T follicular helper cell (primary cell): ENCODE measurements around the gene FGR.
"Not testable (repeated sequence)": the region's sequence is repeated elsewhere in the genome, so short reads cannot be mapped to it uniquely, and the experiment has no call there.

Source experiments
- DNase-seq: peaks from one replicate; pipeline ENCODE4 v3.0.0-alpha.2; 2020; ENCODE audit warnings: low read depth

Gene FGR

DNA sequence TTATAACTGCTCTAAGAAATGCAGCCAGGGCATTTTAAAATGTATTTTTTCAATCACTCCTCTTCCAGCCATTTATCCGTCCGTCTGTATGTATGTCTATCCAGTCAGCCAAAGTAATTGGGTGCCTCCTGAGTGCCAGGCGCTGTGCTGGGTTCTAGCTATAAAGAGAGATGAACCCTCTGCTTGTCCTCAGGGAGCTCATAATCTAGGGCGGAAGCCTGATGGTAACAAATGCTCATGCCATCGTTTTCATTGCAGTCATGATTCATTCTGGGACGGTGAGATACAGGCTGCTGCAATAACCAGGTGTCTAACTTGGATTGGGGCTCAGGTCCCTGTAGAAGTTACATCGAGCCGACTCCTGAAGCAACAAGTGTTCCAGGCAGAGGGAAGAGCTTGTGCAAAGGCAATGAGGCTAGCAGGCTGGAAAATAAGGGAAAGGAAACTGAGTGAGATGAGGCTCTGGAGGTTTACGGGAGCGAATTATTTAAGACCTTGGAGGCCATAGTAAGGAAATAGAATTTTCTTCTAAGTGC, 25.4 kb upstream of the FGR start:
- DNase-seq, result no peak

DNA sequence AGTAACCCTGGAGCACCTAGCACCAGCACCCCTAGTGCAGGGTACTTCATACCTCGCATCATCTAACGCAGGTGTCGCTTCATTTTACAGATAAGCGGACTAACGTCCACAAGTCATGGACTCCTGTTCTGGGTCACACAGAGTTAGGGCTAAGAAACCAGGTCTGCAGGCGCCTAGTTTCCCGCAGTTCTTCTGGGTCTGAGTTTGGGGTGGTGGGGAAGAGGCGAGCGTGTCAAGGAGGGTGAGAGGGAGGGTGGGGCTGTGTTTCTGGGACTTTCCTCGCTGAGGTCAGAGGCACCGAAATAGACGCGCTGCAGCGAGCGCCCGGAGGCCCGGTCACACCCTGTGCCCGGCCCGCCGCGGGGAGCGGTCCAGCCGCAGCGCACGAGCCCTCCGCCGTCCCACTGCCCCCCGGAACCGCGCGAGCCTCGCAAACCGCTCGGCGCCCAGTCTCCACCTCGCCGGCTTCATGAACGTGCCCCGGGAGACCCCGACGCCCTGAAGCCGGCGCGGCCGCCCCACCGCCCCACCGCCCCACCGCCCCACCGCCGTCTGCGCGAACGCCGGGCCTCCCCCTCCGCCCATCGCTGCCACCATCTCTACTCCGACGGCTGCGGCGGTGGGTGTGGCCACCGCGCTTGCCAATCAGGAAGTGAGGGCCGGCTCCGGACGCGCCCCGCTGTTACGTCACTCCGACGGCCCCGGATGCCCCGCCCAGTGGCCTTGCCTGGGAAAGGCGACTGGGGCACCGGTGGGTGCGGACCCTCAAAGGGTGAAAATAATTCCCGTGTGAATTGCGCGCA, 24.7 kb upstream of the FGR start:
- peak; percentile 78 for DNase-seq

DNA sequence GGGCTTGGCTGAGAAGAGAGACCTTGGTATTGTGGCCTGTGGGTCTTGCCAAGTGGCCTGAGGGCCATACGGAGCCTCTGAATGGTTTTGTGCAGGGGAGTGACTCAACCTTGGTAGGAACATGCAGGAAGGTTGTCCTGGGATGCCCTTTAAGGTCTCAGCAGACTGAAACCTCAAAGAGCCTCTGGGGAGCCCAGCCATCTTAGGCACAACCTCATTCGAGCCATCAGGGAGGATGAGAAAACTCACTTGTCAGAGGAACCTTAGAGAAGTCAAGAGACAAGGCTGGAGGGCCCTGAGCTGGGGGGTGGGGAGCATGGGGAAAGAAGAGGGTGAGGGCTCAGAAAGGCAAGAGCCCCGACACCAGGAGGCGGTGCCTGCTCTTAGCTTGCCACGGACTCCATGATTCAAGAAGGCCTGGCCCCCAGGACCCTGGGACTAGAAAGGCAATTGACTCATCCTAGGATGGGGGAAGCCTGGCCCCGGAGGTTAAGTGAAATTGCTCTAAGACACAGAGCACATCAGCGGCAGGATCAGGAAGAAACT, 24.0 kb upstream of the FGR start:
- DNase-seq, result no peak

DNA sequence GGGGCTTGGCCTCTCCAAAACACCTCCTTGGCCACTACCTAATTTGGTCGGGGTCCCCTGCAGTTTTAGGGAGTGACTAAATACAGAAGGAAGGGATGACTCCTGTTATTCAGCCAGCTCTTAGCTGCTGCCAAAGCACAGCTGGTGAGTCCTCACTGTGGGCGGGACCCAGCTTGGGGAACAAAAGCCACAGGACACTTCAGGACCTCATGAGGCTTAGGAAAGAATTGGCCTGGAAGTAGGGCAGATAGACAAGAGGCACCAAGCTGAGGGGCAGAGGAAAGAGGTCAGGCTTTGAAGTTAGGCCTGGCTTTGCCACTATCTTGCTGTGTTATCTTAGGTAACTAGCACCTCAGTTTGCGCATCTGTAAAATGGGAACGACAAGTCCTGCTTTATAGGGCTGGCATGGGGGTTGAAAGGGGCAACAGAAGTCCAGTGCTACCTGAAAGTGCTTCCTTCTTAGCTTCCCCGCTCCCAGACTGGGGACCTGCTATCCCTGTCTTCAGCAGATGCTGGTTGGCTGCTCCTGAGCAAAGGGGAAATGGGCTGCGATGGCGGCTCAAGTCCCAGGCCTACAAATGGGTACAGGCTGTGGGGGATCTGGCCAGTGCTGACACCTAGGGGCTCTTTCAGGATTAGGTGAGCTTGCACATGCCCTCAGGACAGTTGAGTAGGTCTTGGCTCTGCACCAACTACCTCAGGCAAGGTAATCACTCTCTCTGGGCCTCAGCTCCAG, 21.3 kb upstream of the FGR start:
- no peak for DNase-seq

DNA sequence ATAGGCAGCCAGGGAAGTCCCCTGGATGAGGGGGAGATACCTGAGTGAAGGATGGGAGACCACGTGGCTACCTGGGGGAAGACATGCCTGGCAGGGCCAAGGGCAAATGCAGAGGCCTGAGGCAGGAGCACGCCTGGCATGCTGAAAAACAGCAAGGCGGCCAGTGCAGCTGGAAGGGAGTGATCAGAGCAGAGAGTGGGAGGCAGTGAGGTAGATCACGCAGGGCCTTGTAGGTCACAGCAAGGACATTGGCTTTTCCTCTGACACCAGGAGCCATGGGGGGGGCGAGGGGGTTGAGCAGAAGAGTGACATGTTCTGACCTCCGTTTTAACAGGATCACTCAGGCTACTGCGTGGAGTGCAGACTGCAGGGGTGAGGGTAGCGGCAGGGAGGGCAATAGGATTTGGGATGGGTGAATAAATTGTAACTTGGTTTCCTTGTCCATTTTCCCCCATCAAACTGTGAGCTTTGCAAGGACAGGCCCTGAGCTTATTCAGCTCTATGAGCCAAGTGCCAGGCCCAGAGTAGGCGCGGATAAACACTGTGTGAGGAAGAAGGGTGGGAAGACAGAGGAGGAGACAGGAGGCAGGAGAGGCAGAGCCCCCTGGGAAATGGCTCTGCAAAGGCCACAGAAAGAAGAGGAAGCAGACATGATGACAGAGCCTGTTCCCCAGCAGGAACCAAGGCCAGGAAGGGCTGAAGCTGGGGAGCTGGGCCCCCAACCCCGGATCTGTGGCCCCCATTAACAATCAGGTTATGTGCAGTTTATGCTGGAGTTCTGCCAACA, 20.4 kb upstream of the FGR start:
- DNase-seq, result no peak

DNA sequence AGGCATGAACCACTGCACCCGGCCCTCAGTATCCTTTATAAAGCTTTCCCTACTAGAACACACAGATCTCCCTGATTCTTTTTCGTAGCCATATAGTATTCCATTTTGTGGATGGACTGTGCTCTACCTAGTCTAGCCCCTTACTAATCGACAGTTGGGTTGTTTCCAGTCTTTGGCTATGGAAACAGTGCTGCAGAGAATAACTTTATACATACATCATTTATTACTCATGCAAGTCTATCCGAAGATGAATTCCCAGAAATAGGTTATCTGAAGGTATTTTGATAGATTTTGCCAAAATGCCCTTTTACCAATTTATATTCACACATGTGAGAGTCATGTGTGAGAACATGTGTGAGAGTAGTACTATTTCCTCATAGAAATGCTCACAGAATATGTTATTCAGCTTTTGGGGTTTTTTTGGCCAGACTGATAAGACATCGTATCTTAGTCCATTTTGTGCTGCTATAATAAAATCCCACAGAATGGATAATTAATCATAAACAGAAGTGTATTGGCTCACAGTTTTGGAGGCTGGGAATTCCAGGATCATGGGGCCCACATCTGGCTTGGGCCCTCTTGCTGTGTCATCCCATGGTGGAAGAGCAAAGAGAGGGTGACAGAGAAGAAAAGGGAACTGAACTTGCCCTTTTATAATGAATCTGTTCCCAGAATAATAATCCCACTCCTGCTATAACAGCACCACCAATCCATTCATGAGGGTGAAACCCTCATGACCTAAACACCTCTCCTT, 17.3 kb upstream of the FGR start:
- no peak for DNase-seq

DNA sequence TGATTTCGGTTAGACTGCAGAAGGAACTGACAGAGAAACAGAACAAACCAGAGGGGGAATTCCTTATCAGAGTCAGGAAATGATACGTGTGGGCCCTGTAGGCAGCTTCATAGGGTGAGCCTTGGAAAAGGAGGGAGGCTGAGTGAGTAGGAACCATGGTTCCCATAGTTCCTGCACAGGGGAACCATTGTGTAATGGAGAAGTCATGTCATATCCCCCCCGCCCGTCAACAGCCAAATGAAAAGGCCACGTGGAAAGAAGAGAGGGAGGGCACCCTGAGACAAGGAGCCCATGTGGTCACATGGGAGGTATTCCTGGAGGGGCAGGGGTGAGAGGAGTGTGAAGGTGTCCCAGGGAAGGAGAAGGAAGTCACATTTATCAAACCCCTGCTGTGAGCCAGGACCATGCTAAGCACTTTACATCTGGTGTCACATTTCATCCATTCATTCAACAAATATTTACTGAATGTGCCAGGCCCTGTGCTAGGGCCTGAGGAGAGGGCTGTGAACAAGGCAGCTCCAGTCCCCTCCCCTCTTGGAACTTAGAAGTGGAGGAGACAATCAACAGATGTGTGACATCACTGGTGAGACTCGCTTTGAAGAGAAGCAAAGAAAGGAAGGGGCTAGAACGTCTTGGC, 15.7 kb upstream of the FGR start:
- DNase-seq, result no peak

DNA sequence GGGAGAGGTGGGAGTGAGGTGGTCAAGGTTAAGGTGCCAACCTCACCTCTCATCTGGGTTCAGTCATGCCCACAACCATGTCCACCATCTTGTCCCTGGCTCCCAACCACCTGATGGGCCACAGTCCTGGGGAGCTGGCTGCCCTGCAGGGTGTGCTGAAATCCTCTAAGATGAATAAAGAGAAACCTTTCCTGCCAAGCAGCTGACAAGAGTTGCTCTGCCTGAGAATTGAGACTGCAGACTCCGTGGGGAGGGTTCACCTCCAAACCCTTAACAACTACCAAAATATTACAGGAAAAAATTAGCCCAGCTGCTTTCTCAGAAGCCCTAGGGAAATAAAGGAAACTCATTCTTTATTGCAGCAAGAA, 15.2 kb upstream of the FGR start:
- DNase-seq, result no peak

DNA sequence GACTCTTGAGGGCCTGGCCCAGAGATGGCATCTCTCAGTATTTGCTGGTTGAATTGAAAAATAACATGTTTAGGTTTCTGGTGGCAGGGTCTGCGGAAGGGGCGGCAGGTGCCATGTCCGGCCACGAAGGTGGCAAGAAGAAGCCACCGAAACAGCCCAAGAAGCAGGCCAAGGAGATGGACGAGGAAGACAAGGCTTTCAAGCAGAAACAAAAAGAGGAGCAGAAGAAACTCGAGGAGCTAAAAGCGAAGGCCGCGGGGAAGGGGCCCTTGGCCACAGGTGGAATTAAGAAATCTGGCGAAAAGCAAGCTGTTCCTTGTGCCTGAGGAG, 14.3 kb upstream of the FGR start:
- no peak for DNase-seq

DNA sequence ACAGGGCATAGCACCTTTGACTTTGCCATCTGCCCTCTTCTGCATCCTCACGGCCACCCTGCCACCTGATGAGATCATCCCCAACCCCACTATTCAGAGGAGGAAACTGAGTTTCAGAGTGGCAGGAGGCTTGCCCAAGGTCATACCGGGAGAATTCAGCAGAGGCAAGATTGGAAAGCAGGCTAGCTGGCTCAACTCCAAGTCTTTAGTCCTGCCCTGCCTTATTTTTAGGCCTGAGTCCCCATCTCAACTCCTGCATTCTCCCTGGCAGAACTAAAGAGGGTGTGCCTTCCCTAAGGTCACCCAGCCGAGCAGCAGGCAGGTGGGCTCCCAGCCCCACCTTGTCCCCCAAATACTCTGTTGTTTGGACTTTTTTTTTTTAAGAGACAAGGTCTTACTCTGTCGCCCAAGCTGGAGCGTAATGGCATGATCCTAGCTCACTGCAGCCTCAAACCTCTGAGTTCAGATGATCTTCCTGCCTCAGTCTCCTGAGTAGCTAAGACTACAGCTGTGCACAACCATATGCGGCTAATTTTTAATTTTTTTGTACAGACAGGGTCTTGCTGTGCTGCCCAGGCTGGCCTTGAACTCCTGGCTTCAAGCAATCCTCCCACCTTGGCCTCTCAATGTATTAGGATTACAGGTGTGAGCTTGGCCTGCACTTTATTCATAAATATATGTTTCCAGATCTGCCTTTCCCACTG, 13.8 kb upstream of the FGR start:
- no peak for DNase-seq

DNA sequence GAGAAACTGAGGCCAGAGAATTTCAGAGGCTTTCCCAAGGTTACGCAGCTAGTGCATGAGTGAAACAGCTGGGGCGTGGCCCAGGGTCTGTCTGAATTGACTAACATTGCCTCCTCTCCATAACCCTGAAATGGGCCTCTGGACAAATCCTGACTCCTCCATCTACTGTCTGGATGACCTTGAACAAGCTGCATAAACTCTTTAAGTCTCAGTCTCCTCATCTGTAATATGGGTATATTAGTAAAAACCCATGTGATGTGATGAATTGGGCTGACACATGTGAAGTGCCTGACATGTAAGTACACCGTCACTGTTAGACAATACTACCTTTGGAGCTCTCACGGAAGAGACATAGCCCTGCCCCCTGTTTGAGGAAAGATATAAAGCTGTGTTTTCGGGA, 12.3 kb upstream of the FGR start:
- no peak for DNase-seq

DNA sequence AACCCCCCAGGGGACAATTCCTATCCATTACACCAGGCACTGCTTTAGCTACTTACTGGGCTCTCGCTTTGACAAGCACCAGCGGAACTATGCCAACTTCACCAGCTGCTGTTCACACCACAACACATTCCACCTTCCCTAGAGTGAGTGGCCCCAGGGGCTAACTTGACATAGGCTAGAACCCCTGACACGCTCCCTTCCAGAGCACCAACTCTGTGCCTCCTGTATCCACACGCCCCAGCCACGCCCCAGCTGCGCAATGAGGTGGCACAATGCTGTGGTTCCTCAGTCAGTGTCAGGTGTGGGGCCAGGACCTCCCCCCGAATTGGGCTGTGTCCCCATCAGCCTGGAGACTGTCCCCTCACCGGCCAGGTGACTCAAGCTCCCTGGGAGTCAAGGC, 11.7 kb upstream of the FGR start:
- DNase-seq, result no peak

DNA sequence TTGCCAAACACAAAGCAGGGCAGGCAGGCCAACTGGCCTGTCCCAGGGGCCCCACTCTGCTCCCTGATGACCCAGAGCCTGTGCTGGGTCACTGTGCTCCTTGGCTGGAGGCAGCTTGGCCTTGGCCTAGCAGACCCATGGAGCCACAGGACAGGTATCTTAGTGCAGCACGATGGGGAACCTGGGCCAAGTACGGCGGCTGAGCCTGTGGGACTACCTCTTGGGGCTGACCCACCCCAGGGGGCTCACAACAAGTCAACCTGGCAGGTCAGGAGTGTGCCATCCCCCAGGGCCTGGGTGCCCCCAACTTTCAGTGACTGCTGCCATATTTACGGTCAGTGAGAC, 10.1 kb upstream of the FGR start:
- DNase-seq, result no peak

DNA sequence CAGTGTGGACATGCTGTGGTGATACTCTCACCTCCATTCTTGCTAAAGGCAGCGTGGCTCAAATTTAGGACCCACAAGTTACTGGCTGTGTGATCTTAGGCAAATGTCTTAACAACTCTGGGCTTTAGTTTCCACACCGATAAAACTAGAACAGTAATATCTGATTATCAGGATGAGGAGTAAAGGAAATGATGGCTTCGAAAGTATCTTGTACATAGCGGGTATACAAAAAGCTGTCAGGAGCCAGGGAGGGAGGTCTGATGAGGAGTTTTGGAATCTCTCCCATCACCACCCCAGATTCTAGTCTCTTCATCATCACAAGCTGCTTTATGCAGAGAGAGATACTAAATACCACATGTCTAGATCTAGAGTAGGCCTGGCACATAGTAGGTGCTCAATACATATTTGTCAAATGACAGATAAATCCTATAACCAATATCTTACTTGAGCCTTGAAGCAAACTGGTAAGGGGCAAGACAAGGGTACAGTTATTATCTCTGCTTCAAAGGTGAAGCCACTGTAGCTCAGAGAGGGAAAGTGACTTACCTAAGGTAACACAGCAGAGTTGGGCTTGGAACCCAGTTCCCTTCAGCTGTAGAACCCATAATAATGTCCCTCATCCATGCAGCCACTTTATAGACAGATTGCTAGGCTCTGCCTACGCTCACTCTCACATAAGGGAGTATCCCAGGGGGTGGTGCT, 9.5 kb upstream of the FGR start:
- no peak for DNase-seq

DNA sequence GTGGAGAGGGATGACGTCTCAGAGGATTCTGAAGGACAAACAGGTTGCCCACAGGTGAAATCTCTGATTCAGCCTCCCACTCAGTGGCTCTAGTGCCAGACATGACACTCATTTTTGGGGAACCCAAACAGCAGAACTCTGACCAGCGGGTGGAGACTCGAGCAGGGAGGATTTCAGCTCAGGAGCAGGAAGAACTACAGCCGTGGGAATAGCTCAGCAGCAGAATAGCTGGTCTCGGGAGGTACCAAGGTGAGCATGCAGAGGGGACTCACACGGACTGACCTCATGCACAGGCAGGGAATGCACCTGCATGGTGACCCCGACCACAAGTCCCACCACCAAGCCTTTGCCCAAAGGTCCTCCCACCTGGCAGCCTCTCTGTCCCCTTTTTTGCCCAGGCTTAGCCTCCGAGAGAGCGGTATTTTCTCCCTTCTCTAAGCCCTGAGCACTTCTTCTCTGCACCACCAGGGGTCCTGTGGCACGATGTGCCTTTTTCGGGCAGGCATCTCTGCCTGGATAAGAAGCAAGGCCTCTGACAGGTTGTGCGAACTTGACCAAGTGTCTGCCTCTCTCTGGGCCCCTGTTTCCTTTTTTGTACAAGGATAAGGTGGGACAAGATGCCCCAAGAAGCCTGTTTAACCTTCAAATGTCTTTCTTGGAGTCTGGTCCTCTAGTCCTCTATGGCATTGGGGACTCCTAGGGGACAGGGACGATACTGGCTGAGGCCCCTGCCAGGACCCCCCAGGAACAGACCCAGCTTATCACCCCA, 8.8 kb upstream of the FGR start:
- peak; percentile 56 for DNase-seq

DNA sequence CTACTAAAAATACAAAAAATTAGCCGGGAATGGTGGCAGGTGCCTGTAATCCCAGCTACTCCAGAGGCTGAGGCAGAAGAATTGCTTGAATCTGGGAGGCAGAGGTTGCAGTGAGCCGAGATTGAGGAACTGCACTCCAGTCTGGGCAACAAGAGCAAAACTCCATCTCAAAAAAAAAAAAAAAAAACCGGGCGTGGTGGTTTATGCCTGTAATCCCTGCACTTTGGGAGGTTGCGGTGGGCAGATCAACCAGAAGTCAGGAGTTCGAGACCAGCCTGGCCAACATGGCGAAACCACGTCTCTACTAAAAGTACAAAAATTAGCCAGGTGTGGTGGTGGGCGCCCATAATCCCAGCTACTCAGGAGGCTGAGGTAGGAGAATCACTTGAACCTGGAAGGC, 5.5 kb upstream of the FGR start:
- DNase-seq, result not testable (repeated sequence)

DNA sequence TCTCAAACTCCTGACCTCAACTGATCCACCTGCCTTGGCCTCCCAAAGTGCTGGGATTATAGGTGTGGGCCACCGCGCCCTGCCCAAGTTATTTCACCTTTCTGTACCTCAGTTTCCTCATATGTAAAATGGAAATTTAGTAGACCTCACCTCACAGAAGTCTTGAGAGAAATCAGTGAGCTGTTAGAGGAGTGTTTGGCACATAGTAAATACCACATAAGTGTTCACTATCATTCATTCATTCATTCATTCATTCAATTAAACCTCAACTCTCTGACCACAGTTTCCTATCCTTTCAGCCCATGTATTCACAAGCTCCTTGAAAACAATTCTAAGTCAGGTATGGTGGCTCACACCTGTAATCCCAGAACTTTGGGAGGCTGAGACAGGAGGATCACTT, 3.8 kb upstream of the FGR start:
- DNase-seq, result no peak

DNA sequence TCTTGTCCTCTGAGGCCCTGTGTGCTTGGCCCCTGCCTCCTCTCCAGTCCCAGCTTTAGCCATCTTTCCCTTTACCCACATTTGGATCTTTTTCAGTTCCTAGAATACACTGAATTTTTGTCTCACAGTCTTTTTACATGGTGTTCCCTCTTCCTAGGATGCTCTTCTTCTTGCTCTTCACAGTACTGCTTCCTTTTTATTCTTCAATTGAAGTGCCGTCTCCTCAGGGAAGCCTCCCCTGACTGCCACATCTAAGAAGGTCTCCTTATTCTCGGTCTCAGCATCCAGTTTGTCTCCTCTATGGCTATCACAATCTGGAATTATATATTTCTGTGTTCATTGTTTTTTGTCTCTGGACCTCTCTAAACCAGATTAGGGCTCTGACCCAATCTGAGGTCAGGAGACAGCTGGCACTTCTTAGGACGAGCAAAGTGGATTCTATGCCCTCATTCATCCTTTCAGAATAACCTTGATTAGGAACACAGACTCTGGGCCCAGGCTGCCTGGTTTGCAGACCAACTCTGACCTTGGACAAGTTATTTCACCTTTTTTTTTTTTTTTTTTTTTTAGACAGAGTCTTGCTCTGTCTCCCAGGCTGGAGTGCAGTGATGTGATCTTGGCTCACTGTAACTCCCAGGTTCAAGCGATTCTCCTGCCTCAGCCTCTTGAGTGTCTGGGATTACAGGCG, 3.2 kb upstream of the FGR start:
- DNase-seq, result no peak
